H7 (cell line): Measurements from ENCODE around the gene EXOSC2. TPM values are rescaled to one million over a fixed set of nuclear protein-coding genes. Genes with fewer than 3 reads are reported as not detected.

Source experiments
- DNase-seq: peaks from one replicate; pipeline ENCODE4 v3.0.0; 2012
- H3K27me3 ChIP-seq: 2 replicates; pipeline ENCODE4 v1.6.0; 2011; ENCODE audit warnings: mild to moderate bottlenecking, low read length; ENCODE audit not compliant: control insufficient read depth, insufficient read depth
- H3K36me3 ChIP-seq: replicated peaks from 2 replicates; pipeline ENCODE4 v1.5.1; 2011; ENCODE audit warnings: low read length; ENCODE audit not compliant: control insufficient read depth, insufficient read depth
- H3K4me3 ChIP-seq: 2 replicates; pipeline ENCODE4 v1.5.1; 2011; ENCODE audit warnings: low read depth, mild to moderate bottlenecking, control low read depth, low read length, moderate library complexity; ENCODE audit not compliant: insufficient read depth
- total RNA-seq: library from RNA; depleted of rRNA; stranded (reverse); fragments of >200 nt; shearing (Covaris generic); gene quantifications from 2 replicates; pipeline ENCODE4 v1.2.3, GENCODE V29; 2014

EXOSC2 gene
- total RNA-seq, 1 experiment from 2014 or later, result 61.9 TPM

- Histone ChIP-seq H3K27me3 (no peaks in the 10 kb centered on the region), H3K36me3 (peaks cover 54% of the 10 kb centered on the region), H3K4me3 (no peak overlapping the region)
- DNase-seq, result no peak
Measured at GRCh38 chr9:130698514-130698913, 4.9 kb downstream of the EXOSC2 start.

GRCh38 chr9:130699047-130699446 lies 5.5 kb downstream of the EXOSC2 start:
- Histone ChIP-seq H3K36me3 (peaks cover 58% of the 10 kb centered on the region), H3K4me3 (no peak overlapping the region), H3K27me3 (no peaks in the 10 kb centered on the region)
- no peak for DNase-seq

- H3K27me3 ChIP-seq, result no peaks in the 10 kb centered on the region
- H3K36me3 ChIP-seq, result peaks cover 52% of the 10 kb centered on the region
- DNase-seq, result peak; percentile 73
- H3K4me3 ChIP-seq, result no peak overlapping the region
Measured at GRCh38 chr9:130701059-130702022, 7.8 kb downstream of the EXOSC2 start.

GRCh38 chr9:130703501-130703900 lies 9.9 kb downstream of the EXOSC2 start:
- Histone ChIP-seq H3K4me3 (no peak overlapping the region), H3K36me3 (peaks cover 38% of the 10 kb centered on the region), H3K27me3 (no peaks in the 10 kb centered on the region)
- no peak for DNase-seq

- H3K27me3 ChIP-seq, result no peaks in the 10 kb centered on the region
- H3K4me3 ChIP-seq, result no peak overlapping the region
- peak; percentile 39 for DNase-seq
Measured at GRCh38 chr9:130707225-130707976, 13.8 kb downstream of the EXOSC2 start.

GRCh38 chr9:130710822-130711352 lies 17.3 kb downstream of the EXOSC2 start:
- Histone ChIP-seq H3K4me3 (no peak overlapping the region), H3K27me3 (no peaks in the 10 kb centered on the region), H3K36me3 (no peaks in the 10 kb centered on the region)
- DNase-seq, result no peak

More at GRCh38 chr9:130707225-130707976, 13.8 kb downstream of the EXOSC2 start:
- H3K36me3 ChIP-seq, result peaks cover 17% of the 10 kb centered on the region

GRCh38 chr9:130711469-130711868 lies 17.9 kb downstream of the EXOSC2 start:
- H3K27me3 ChIP-seq, result no peaks in the 10 kb centered on the region
- H3K4me3 ChIP-seq, result no peak overlapping the region
- no peak for DNase-seq
- H3K36me3 ChIP-seq, result no peaks in the 10 kb centered on the region

- peak overlapping the region; percentile 87 for H3K4me3 ChIP-seq
- H3K36me3 ChIP-seq, result no peaks in the 10 kb centered on the region
- peak; percentile 98 for DNase-seq
- H3K27me3 ChIP-seq, result no peaks in the 10 kb centered on the region
Measured at GRCh38 chr9:130712564-130713285, 19.1 kb downstream of the EXOSC2 start.

- no peaks in the 10 kb centered on the region for H3K27me3 ChIP-seq
- DNase-seq, result no peak
- no peaks in the 10 kb centered on the region for H3K36me3 ChIP-seq
- peak overlapping the region; percentile 87 for H3K4me3 ChIP-seq
Measured at GRCh38 chr9:130713286-130713960, 19.8 kb downstream of the EXOSC2 start.

GRCh38 chr9:130714586-130715110 lies 21.1 kb downstream of the EXOSC2 start:
- no peaks in the 10 kb centered on the region for H3K36me3 ChIP-seq
- no peaks in the 10 kb centered on the region for H3K27me3 ChIP-seq
- peak overlapping the region; percentile 87; the same call in 1 of the 2 replicates for H3K4me3 ChIP-seq
- DNase-seq, result no peak

- no peak overlapping the region; the same call in 1 of the 2 replicates for H3K4me3 ChIP-seq
- H3K27me3 ChIP-seq, result no peaks in the 10 kb centered on the region
- no peak for DNase-seq
- H3K36me3 ChIP-seq, result no peaks in the 10 kb centered on the region
Measured at GRCh38 chr9:130715270-130715669, 21.7 kb downstream of the EXOSC2 start.

- no peak for DNase-seq
- no peaks in the 10 kb centered on the region for H3K27me3 ChIP-seq
- no peak overlapping the region for H3K4me3 ChIP-seq
- no peaks in the 10 kb centered on the region for H3K36me3 ChIP-seq
Measured at GRCh38 chr9:130718562-130718961, 25.0 kb downstream of the EXOSC2 start.

GRCh38 chr9:130720762-130721161 lies 27.2 kb downstream of the EXOSC2 start:
- H3K4me3 ChIP-seq, result no peak overlapping the region
- no peak for DNase-seq
- no peaks in the 10 kb centered on the region for H3K36me3 ChIP-seq
- H3K27me3 ChIP-seq, result no peaks in the 10 kb centered on the region
